Hepatocyte (in vitro differentiated cells): ENCODE data around the gene INTS6. TPM values are rescaled to one million over a fixed set of nuclear protein-coding genes. Genes with fewer than 3 reads are reported as not detected.
"Not testable (repeated sequence)": the region's sequence is repeated elsewhere in the genome, so short reads cannot be mapped to it uniquely, and the experiment has no call there.

Source experiments
- DNase-seq: peaks from one replicate; pipeline ENCODE4 v3.0.0-alpha.2; 2016; ENCODE audit warnings: low spot score
- H2AFZ ChIP-seq: fragments of 200-600 bp; sonication (generic); 2 replicates; pipeline ENCODE4 v1.6.0; 2016; ENCODE audit warnings: antibody characterized with exemption, mild to moderate bottlenecking
- H3K27ac ChIP-seq: fragments of 200-600 bp; sonication (generic); 2 replicates; pipeline ENCODE4 v1.5.1; 2016; ENCODE audit warnings: mild to moderate bottlenecking
- H3K27me3 ChIP-seq: fragments of 200-600 bp; sonication (generic); 2 replicates; pipeline ENCODE4 v1.6.1; 2016
- H3K36me3 ChIP-seq: fragments of 200-600 bp; sonication (generic); replicated peaks from 2 replicates; pipeline ENCODE4 v1.5.1; 2016; ENCODE audit warnings: low read depth; ENCODE audit not compliant: insufficient read depth
- H3K4me1 ChIP-seq: fragments of 200-600 bp; sonication (generic); 2 replicates; pipeline ENCODE4 v1.5.1; 2016; ENCODE audit warnings: mild to moderate bottlenecking, moderate library complexity; ENCODE audit not compliant: insufficient read depth
- H3K4me2 ChIP-seq: fragments of 200-600 bp; sonication (generic); 2 replicates; pipeline ENCODE4 v1.6.0; 2016
- H3K4me3 ChIP-seq: fragments of 200-600 bp; sonication (generic); 2 replicates; pipeline ENCODE4 v1.5.1; 2016; ENCODE audit warnings: mild to moderate bottlenecking
- H3K79me2 ChIP-seq: fragments of 200-600 bp; sonication (generic); 2 replicates; pipeline ENCODE4 v1.6.0; 2017; ENCODE audit warnings: mild to moderate bottlenecking
- H3K9me2 ChIP-seq: fragments of 200-600 bp; sonication (generic); replicated peaks from 2 replicates; pipeline ENCODE4 v1.6.0; 2017; ENCODE audit warnings: mild to moderate bottlenecking; ENCODE audit not compliant: insufficient read depth
- H3K9me3 ChIP-seq: fragments of 200-600 bp; sonication (generic); 2 replicates; pipeline ENCODE4 v1.5.1; 2016; ENCODE audit warnings: low read depth, mild to moderate bottlenecking
- H4K20me1 ChIP-seq: fragments of 200-600 bp; sonication (generic); 2 replicates; pipeline ENCODE4 v1.6.0; 2016; ENCODE audit warnings: mild to moderate bottlenecking; ENCODE audit not compliant: insufficient read depth, poor library complexity, severe bottlenecking
- CTCF ChIP-seq: fragments of 200-600 bp; sonication (generic); IDR thresholded peaks from 2 replicates; pipeline ENCODE4 v1.5.1; 2016; ENCODE audit warnings: antibody characterized with exemption, mild to moderate bottlenecking; ENCODE audit not compliant: poor library complexity
- EZH2 ChIP-seq: fragments of 200-600 bp; sonication (generic); IDR thresholded peaks from 2 replicates; pipeline ENCODE4 v1.6.1; 2016; ENCODE audit warnings: antibody characterized with exemption, mild to moderate bottlenecking, borderline replicate concordance
- EZH2phosphoT487 ChIP-seq: fragments of 200-600 bp; sonication (generic); IDR thresholded peaks from one replicate; pipeline ENCODE4 v1.6.1; 2018; ENCODE audit warnings: antibody characterized with exemption, mild to moderate bottlenecking, low read depth, moderate library complexity; ENCODE audit not compliant: unreplicated experiment, severe bottlenecking
- WGBS: methylation state at CpG from one replicate; pipeline ENCODE4 v1.1.6; 2016; ENCODE audit warnings: low lambda C conversion rate; ENCODE audit errors: missing lambda C conversion rate; 5-methylcytosine and 5-hydroxymethylcytosine counted together
- polyA plus RNA-seq: library from polyadenylated mRNA; unstranded; fragments of >200 nt; fragmentation: Nextera tagmentation; extraction: Ambion mirVana; gene quantifications from 2 replicates; pipeline ENCODE4 v1.2.1, GENCODE V29; 2016
- total RNA-seq: library from RNA; depleted of rRNA; stranded (reverse); fragments of >200 nt; gene quantifications from 2 replicates; pipeline ENCODE4 v1.2.3, GENCODE V29; 2014

Gene INTS6
- total and polyA plus RNA-seq, 2 experiments from 2014 or later = 28.5 to 51.2 TPM

DNA sequence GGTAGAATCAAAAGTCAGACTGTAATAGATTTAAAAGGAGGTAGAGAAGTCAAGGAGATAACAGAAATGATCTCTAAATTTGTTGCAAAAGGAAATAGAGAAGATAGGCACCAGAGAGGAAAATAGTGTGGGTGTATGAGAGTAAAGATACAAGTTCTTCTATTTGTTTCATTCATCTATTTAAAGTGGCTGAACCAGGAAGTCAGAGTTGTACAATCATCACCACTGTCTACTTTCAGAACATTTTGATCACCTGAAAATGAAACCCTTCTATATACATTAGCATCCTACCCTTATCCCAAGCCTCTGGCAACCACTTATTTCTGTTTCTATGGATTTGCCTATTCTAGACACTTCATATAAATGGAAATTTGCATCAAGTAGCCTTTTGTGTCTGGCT, 36.7 kb downstream of the INTS6 start:
- H3K36me3 ChIP-seq = no peaks in the 10 kb centered on the region
- H3K9me2 ChIP-seq = no peaks in the 10 kb centered on the region

DNA sequence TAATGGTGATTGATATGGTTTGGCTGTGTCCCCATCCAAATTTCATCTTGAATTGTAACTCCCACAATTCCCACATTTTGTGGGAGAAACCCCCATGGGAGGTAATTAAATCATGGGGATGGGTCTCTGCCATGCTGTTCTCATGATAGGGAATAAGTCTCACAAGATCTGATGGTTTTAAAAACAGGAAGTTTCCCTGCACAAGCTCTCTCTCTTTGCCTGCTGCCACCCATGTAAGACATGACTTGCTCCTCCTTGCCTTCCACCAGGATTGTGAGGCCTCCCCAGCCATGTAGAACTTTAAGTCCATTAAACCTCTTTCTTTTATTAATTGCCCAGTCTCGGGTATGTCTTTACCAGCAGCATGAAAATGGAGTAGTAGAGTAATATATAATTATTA, 37.5 kb downstream of the INTS6 start:
- not testable (repeated sequence) for H3K4me1 ChIP-seq, H3K27ac ChIP-seq, H3K36me3 ChIP-seq, DNase-seq, H3K9me2 ChIP-seq, H4K20me1 ChIP-seq, H3K27me3 ChIP-seq, H2AFZ ChIP-seq, H3K9me3 ChIP-seq, H3K4me3 ChIP-seq, H3K4me2 ChIP-seq
- H3K79me2 ChIP-seq = peaks cover 87% of the 10 kb centered on the region
- 100% methylated on average over 1 of the region's 1 CpG for WGBS

More for the DNA sequence above, 36.7 kb downstream of the INTS6 start:
- peaks cover 87% of the 10 kb centered on the region for H3K79me2 ChIP-seq
- no peak for TF ChIP-seq EZH2phosphoT487
- TF ChIP-seq CTCF = no peak
- no peak for TF ChIP-seq EZH2
- no peaks in the 10 kb centered on the region for H3K4me1 ChIP-seq
- no peak for DNase-seq
- no peak overlapping the region for H3K4me2 ChIP-seq
- H3K27ac ChIP-seq = no peak overlapping the region
- H3K27me3 ChIP-seq = no peaks in the 10 kb centered on the region
- no peaks in the 10 kb centered on the region for H3K9me3 ChIP-seq
- H2AFZ ChIP-seq = no peak overlapping the region
- H3K4me3 ChIP-seq = no peak overlapping the region
- H4K20me1 ChIP-seq = no peaks in the 10 kb centered on the region

GRCh38 chr13:51412431-51412830, 40.4 kb downstream of the INTS6 start:
- H3K36me3 ChIP-seq = no peaks in the 10 kb centered on the region
- no peak for TF ChIP-seq EZH2phosphoT487
- TF ChIP-seq CTCF = no peak
- no peak for TF ChIP-seq EZH2
- no peaks in the 10 kb centered on the region for H3K9me3 ChIP-seq
- H4K20me1 ChIP-seq = peaks cover 9% of the 10 kb centered on the region
- peaks cover 89% of the 10 kb centered on the region for H3K79me2 ChIP-seq
- no peak overlapping the region for H3K4me3 ChIP-seq
- H2AFZ ChIP-seq = no peak overlapping the region
- no peaks in the 10 kb centered on the region for H3K27me3 ChIP-seq
- no peaks in the 10 kb centered on the region for H3K9me2 ChIP-seq
- H3K4me1 ChIP-seq = no peaks in the 10 kb centered on the region
- no peak overlapping the region for H3K27ac ChIP-seq
- H3K4me2 ChIP-seq = no peak overlapping the region
- DNase-seq = no peak
- 92% methylated on average over 3 of the region's 3 CpGs for WGBS

DNA sequence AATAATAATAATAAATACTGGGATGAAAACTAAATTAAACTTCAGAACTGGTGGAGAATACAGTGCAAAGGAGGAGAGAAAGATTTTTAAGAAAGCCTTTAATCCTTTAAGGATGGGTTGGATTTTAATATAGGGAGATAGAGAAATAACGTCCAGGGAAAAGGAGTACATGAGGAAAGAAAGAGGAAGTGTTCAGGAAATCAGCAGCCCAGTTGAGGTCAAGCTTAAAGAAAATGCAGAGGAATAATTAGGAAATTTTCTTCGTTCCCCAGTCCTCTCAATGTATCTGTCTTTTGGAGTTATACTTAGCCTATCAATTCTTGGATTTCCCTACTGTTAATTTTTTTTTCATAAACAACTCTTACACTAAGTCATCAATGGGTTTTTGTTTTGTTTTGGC, 47.7 kb downstream of the INTS6 start:
- Histone ChIP-seq H3K4me1 (no peaks in the 10 kb centered on the region), H3K4me2 (no peak overlapping the region), H3K27ac (no peak overlapping the region), H2AFZ (no peak overlapping the region), H3K9me3 (no peaks in the 10 kb centered on the region), H3K79me2 (peaks cover 90% of the 10 kb centered on the region), H4K20me1 (peaks cover 5% of the 10 kb centered on the region), H3K9me2 (no peaks in the 10 kb centered on the region), H3K27me3 (no peaks in the 10 kb centered on the region), H3K36me3 (no peaks in the 10 kb centered on the region), H3K4me3 (no peak overlapping the region)
- no peak for TF ChIP-seq EZH2
- TF ChIP-seq CTCF = no peak
- no peak for DNase-seq
- 82% methylated on average over 2 of the region's 2 CpGs for WGBS
